ENCODE results near the gene PERP.

GRCh38 chr6:138098306-138098705 is 8.9 kb downstream of the PERP start:
- TF ChIP-seq TAF1 (IDR thresholded peaks at IDR 0.05; ENCODE audit: borderline replicate concordance, insufficient read depth, low read length) (no peak), POLR2AphosphoS5 (IDR thresholded peaks at IDR 0.05; ENCODE audit: low read depth, low read length) (no peak), REST (IDR thresholded peaks at IDR 0.05; ENCODE audit: insufficient read depth in 1 of 2, low read depth in 2 of 2, low read length in 2 of 2) (no peak)
